HG03558 (cell line): ENCODE results near the gene ZNF182.

Experiments
- ATAC-seq: cut with Tn5 transposase; IDR thresholded peaks from one replicate; pipeline ENCODE4 v1.9.1; 2021; ENCODE audit warnings: moderate number of reproducible peaks; ENCODE audit not compliant: unreplicated experiment; ENCODE audit errors: extremely low read depth

ZNF182 gene

GRCh38 chrX:47927212-47927611 is 76.6 kb downstream of the ZNF182 start:
- ATAC-seq: no peak
